BE2C (cell line): ENCODE results near the gene TUB.

Source experiments
- DNase-seq: peaks from one replicate; pipeline ENCODE4 v3.0.0-alpha.2; 2020
- H3K27me3 ChIP-seq: fragments of 250-450 bp; sonication (Bioruptor Pico); 2 replicates; pipeline ENCODE4 v1.5.1; 2020; ENCODE audit warnings: mild to moderate bottlenecking
- H3K36me3 ChIP-seq: fragments of 250-450 bp; sonication (Bioruptor Pico); 2 replicates; pipeline ENCODE4 v1.5.1; 2020; ENCODE audit warnings: mild to moderate bottlenecking
- H3K4me1 ChIP-seq: fragments of 250-450 bp; sonication (Bioruptor Pico); 2 replicates; pipeline ENCODE4 v1.5.1; 2020
- H3K4me3 ChIP-seq: 2 replicates; pipeline ENCODE4 v1.5.1; 2011; ENCODE audit warnings: low read depth, low read length
- H3K9me3 ChIP-seq: fragments of 250-450 bp; sonication (Bioruptor Pico); 2 replicates; pipeline ENCODE4 v1.5.1; 2020
- TF ChIP-seq, protein P1 (sequence below): IDR thresholded peaks from 2 replicates; pipeline ENCODE4 v1.5.1; 2012; ENCODE audit warnings: mild to moderate bottlenecking, low read depth, low read length

TUB gene

DNA sequence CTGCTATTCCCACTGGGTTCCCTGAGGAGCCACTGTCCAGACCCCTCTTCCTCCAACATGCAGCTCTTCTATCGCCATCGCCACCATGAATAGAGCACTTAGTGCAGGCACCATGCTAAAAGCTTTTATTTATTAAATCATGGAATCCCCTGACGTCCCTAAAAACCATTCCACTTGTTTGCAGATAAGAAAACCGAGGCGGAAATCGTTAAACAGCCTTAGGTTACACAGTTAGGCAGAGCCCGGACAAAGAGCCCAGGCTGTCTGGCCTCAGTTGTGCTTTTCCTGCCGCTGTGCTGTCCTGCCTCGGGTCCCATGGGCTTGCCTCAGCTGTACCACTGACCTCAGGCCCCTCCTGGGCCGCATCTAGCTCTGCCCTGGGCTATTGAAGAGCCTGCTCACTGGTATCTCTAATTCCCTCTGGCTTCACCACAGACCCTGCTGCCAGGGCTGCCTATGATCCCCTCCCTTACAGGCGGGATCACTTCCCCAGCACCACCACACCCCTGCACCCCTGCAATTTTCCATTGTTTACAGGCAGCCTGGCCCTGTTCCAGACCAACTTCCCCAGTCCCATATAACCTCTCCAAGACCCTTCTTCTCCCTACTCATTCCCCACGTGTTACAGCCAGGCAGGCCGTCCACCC lies 13.0 kb upstream of the TUB start:
- TF ChIP-seq, protein P1, sequence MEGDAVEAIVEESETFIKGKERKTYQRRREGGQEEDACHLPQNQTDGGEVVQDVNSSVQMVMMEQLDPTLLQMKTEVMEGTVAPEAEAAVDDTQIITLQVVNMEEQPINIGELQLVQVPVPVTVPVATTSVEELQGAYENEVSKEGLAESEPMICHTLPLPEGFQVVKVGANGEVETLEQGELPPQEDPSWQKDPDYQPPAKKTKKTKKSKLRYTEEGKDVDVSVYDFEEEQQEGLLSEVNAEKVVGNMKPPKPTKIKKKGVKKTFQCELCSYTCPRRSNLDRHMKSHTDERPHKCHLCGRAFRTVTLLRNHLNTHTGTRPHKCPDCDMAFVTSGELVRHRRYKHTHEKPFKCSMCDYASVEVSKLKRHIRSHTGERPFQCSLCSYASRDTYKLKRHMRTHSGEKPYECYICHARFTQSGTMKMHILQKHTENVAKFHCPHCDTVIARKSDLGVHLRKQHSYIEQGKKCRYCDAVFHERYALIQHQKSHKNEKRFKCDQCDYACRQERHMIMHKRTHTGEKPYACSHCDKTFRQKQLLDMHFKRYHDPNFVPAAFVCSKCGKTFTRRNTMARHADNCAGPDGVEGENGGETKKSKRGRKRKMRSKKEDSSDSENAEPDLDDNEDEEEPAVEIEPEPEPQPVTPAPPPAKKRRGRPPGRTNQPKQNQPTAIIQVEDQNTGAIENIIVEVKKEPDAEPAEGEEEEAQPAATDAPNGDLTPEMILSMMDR = no peak
- peak; percentile 86 for DNase-seq
- Histone ChIP-seq H3K4me3 (peak overlapping the region; percentile 26), H3K9me3 (no peaks in the 10 kb centered on the region), H3K27me3 (no peaks in the 10 kb centered on the region), H3K36me3 (no peaks in the 10 kb centered on the region), H3K4me1 (peaks cover 26% of the 10 kb centered on the region)

DNA sequence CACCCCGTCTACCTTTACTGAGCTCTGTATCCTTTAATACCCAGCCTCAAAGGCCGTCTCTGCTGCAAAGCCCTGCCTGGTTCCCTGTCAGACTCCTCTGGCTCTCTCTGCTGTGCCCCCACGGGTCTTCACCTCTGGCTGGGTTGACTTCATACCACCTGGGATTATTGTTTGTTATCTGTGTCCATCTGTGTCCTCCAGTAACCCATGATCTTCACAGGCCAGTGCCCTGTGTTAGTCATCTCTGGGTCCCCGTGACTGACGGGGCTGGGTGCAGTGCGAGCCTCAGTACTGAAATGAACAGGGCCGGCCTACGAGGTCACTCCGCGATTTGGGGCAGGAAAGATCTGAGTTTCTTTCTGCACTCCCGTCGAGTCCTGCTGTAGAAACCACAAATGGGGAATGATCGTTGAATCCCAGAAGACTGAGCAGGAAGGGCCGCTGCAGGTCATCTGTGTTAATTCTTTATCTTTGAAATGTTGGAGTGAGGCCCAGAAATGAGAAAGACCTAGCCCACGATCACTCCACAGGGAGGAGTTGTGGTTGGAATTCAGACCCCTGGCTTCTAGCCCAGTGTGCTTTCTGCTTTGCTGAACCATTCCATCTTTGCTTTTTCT lies 12.3 kb upstream of the TUB start:
- Histone ChIP-seq H3K36me3 (no peaks in the 10 kb centered on the region), H3K4me3 (peak overlapping the region; percentile 26), H3K9me3 (no peaks in the 10 kb centered on the region), H3K27me3 (no peaks in the 10 kb centered on the region), H3K4me1 (peaks cover 26% of the 10 kb centered on the region)
- TF ChIP-seq, protein P1 = no peak
- DNase-seq = peak; percentile 71

DNA sequence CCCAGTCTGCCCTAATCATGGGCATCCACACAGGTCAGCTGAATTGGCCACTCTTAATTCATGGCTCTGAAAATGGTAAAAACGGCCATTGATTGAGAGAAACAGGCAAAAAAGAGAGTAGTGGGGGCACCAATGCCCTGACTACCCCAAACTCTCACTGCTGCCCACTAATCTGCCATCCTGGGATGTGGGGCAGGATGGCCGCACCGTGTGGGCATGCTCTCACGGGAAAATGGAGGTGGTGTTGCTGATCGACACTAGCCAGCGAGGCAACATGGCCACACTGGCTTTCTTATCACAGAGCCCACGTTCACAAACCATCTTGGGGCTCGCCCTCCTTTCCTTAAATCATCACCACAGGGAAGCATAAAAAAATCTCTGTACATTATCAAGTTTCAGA lies 11.2 kb upstream of the TUB start:
- H3K4me1 ChIP-seq = peaks cover 26% of the 10 kb centered on the region
- DNase-seq = no peak
- TF ChIP-seq, protein P1 = no peak
- H3K36me3 ChIP-seq = no peaks in the 10 kb centered on the region
- H3K27me3 ChIP-seq = no peaks in the 10 kb centered on the region
- no peak overlapping the region for H3K4me3 ChIP-seq
- no peaks in the 10 kb centered on the region for H3K9me3 ChIP-seq

DNA sequence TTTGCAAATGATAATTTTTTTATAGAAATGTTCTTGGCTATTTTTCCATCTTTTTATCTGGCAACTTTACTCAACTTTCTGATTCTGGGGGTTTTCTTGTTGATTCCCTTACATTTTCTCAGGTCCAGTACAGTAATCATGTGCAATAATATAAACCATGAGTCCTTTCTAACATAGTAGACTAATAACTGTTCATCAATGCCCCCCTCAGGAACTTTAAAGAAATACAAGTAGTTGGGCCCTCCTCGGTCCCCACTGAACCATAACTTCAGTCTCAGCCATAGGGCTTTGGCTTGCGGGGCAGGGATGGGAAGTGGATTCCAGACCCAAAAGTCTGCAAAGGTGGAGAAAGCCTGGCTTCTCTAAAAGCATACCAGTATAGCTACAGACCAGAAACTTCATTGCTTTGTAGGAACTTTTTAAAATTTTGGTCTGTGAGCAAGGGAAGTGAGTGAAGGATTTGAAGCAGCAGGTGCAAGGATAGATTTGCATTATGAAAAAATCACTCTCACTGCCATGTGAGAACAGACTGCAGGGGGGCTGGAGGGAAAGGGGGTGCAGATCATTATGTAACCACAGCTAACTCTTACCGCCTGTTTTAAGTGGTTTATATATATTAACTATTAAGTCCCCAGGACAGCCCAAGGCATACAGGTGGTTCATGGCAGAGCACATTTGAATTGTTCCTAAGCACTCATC lies 10.4 kb upstream of the TUB start:
- peaks cover 26% of the 10 kb centered on the region for H3K4me1 ChIP-seq
- TF ChIP-seq, protein P1 = peak; percentile 44
- H3K9me3 ChIP-seq = no peaks in the 10 kb centered on the region
- H3K4me3 ChIP-seq = no peak overlapping the region
- no peaks in the 10 kb centered on the region for H3K27me3 ChIP-seq
- DNase-seq = no peak
- H3K36me3 ChIP-seq = no peaks in the 10 kb centered on the region

DNA sequence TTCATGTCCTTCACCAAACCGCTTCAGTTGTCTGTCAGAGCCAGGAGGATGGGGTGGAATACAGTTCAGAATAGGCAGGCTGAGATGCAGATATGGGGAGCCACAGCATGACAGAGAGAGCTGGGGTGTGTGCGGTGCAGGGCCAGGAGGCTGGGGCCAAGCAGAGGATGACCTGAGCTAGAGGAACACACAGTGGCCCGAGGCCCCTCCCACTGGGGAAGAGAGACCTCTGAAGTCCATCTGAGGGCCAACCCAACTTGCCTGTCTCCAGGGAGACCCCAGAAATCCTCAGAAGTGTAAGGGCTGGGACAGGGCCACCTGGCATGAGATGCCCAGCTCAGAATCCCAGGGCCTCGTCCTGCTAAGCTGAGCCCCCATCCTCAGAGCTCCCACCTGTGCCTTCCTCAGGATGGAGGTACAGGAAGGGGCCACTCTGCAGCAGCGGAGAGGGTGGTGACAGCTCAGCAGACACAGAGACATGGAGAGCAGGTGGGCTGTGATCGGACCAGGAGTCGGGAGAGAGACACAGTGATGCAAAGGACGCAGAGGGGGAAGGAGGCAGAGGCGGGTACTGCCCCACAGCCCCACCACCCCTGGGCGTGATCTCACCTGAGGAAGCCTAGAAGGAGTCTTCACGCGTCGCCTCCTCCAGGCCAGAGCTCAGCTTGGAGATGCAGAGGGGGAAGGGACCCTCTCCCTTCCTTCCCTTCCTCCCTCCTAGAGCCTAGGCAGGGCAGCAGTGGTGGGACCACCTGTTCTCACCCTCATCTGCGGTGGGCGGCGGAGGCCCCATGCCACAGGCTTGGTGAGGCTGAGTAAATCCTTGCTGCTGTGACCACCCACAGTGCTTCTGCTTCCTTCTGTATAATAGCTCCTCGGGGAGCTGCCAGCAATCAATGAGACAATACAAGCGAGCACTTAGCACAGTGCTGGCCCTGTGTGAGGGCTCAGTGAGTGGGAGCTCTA lies 9.1 kb upstream of the TUB start:
- Histone ChIP-seq H3K9me3 (no peaks in the 10 kb centered on the region), H3K4me1 (peaks cover 19% of the 10 kb centered on the region), H3K4me3 (no peak overlapping the region), H3K36me3 (no peaks in the 10 kb centered on the region), H3K27me3 (no peaks in the 10 kb centered on the region)
- DNase-seq = no peak
- TF ChIP-seq, protein P1 = no peak
